GM20000 (cell line): Measurements from ENCODE around the gene FBXL22.

Experiments
- DNase-seq: peaks from one replicate; pipeline ENCODE4 v3.0.0; 2012; ENCODE audit warnings: low spot score
- TF ChIP-seq, protein P1 (sequence below): IDR thresholded peaks from 2 replicates; pipeline ENCODE4 v1.5.1; 2012; ENCODE audit warnings: mild to moderate bottlenecking, control low read depth; ENCODE audit errors: extremely low read depth, missing control alignments

Gene FBXL22

DNA sequence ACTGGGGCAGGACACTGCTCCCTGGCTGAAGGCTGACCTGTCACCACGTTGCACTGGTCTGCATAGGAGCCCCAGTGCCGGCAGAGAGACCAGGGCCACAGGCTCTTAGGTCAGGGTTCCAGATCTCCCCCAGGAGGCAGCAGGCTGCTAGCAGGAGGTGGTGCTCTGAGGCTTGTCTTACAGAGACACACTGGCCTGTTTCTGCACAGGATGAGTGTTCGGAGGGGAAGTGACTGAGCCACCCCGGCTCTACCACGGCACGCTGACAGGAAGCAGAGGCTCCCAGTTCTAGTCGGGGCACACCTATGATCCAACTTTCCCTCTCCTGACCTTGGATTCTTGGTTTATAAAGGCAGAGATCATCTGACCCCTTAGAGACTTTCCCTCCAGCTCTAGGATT lies 8.6 kb downstream of the FBXL22 start:
- DNase-seq, result peak; percentile 49
- TF ChIP-seq, protein P1, sequence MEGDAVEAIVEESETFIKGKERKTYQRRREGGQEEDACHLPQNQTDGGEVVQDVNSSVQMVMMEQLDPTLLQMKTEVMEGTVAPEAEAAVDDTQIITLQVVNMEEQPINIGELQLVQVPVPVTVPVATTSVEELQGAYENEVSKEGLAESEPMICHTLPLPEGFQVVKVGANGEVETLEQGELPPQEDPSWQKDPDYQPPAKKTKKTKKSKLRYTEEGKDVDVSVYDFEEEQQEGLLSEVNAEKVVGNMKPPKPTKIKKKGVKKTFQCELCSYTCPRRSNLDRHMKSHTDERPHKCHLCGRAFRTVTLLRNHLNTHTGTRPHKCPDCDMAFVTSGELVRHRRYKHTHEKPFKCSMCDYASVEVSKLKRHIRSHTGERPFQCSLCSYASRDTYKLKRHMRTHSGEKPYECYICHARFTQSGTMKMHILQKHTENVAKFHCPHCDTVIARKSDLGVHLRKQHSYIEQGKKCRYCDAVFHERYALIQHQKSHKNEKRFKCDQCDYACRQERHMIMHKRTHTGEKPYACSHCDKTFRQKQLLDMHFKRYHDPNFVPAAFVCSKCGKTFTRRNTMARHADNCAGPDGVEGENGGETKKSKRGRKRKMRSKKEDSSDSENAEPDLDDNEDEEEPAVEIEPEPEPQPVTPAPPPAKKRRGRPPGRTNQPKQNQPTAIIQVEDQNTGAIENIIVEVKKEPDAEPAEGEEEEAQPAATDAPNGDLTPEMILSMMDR, result no peak

DNA sequence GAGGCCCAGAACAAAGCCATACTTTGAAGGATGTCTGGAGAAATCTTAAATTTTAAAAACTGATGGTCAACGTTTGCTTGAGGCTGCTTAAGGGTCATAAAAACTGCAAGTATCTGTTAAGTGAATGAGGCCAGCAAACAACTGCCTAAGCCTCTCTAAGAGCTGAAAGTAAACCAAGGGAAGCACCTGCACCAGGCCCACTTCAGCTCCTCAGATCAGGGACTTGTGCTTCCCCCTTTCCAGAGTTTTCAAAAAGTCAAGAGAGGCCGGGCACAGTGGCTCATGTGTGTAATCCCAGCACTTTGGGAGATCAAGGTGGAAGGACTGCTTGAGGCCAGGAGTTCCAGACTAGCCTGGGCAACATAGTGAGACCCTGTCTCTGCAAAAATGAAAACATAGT lies 9.1 kb downstream of the FBXL22 start:
- TF ChIP-seq, protein P1, result no peak
- no peak for DNase-seq

DNA sequence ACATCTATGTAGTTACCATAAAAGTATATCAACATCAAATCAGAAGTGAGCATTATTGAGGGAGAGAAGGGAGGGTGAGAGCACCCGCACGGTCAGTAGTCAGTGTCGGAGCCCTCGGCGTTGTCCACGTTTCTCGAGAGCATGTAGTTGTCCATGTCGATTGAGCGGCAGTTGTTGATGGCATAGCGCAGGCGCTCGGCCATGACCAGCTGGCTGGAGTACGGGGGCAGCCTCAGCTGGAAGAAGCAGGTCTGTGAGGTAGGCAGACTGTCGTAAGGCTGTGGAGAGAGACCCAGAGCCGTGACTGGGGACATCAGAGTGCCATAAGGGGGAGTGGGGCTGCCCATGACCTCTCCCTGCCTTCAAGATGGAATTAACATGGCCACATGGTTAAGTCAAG lies 11.8 kb downstream of the FBXL22 start:
- DNase-seq, result no peak
- TF ChIP-seq, protein P1, result no peak

DNA sequence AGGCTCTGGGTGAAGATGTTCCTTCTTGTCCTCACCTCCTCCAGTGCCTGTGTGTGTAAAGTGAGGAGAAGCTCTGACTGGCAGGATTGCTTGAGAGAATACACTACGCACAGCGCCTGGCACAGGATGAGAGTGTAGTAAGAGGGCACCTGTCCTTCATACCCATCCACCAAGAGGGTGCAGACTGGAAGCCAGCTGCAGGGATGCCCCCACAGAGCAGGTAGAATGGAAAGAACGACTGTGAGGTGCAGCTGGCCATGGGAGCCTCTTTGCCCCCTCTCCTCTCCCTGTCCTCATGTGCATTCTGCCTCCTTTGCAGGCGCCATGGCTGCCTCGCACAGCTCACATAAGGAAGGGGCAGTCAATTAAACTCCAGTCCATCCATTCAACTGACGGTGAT lies 12.3 kb downstream of the FBXL22 start:
- DNase-seq, result no peak

DNA sequence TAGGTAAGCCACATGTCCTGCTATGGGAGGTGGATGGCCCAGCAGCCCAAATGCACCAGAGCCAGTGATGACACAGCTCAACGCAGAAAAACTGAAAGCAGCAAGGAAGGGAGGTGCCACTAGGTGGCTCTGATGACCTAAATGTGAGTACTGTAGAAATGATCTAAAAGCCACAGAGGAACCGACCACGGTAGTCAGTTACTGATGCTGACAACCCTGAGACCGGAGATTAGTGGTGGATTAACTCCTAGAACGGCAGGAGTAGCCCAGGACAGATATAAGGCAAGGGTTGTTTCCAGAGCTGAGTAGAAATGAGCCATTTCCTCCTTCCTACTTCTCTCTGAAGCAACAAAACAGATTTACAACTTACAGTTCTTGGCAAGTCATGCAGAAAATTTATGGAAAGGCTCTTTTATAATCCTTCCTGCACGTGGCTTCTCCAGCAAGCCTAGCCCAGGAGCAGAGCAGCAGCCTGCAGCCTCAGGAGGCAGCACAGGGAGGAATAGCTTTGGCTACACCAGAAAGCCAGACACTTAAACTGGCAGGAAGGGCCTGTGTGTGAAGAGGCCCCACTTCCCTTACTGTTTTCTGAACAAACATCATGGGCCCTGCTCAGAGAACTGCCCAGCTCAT lies 13.1 kb downstream of the FBXL22 start:
- TF ChIP-seq, protein P1, result peak; percentile 68
- DNase-seq, result peak; percentile 81

More for the DNA sequence above, 12.3 kb downstream of the FBXL22 start:
- TF ChIP-seq, protein P1, result no peak

DNA sequence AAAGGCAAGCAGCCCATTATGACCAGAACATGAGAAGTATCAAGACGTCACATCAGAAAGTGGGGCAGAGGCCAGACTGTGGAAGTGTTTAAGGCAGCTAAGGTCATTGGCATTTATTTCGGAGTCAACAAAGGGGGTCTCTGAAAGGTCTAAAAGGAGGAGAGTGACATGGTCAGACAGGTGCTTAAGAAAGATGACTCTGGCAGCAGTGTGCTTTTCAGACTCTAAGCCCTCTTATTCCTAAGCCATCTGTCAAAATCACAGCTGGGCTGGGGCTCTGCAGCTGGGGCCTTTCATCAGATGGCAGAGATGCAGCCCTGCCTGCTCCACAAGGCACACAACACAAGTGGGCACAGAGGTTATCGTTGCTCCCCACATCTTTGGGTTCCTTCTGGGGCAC lies 14.0 kb downstream of the FBXL22 start:
- TF ChIP-seq, protein P1, result no peak

DNA sequence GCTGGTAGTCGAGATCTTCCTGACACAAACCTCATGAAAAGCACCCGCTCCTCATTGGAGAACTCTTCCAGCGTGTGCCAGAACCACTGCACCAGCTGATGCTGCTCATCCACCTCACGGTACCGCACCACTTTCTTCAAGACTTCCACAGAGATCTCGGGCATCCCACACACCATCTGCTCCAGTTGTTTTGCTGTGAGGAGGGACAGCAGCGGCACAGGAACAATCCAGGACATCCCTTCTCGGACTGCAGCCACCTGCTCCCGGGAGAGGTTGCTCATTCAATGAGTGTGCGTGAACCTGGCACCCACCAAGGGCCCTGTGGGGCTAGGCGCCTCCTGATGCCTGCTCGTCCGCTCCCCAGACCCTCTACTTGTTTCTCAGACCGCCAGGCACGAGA lies 15.1 kb downstream of the FBXL22 start:
- TF ChIP-seq, protein P1, result no peak
- no peak for DNase-seq

More for the DNA sequence above, 14.0 kb downstream of the FBXL22 start:
- DNase-seq, result no peak
